HEK293 (cell line): Measurements from ENCODE around the gene ZNF473.

Experiments
- CTCF ChIA-PET: fragments of 350-600 bp; formaldehyde crosslinking; extraction: SDS; loops from one replicate; lab custom pipeline; 2021; ENCODE audit warnings: antibody characterized with exemption; lab: Yijun Ruan, JAX
- POLR2A ChIA-PET: fragments of 300-600 bp; formaldehyde crosslinking; extraction: SDS; loops from one replicate; lab custom pipeline; 2020; ENCODE audit warnings: antibody characterized with exemption, inconsistent platforms; lab: Yijun Ruan, JAX
- H3K27ac ChIP-seq: fragments of 200-500 bp; sonication (Bioruptor generic); 2 replicates; pipeline ENCODE4 v1.5.1; 2014; ENCODE audit warnings: low read depth, low read length, control low read depth, inconsistent platforms; ENCODE audit errors: extremely low read depth
- H3K36me3 ChIP-seq, 2 experiments: fragments of 200-500 bp in 1 of 2; sonication (Bioruptor generic) in 1 of 2; 1 replicate in 1 of 2; 2 replicates in 1 of 2; pipeline ENCODE4 v1.5.1; 2014 to 2017; ENCODE audit warnings: inconsistent platforms in 2 of 2, low read length in 2 of 2; ENCODE audit not compliant: control insufficient read depth in 2 of 2, insufficient read depth in 1 of 2
- H3K4me1 ChIP-seq: fragments of 200-500 bp; sonication (Bioruptor generic); 2 replicates; pipeline ENCODE4 v1.5.1; 2014; ENCODE audit warnings: mild to moderate bottlenecking, low read length, inconsistent platforms; ENCODE audit not compliant: control insufficient read depth, insufficient read depth
- H3K4me3 ChIP-seq: 2 replicates; pipeline ENCODE4 v1.5.1; 2011; ENCODE audit warnings: low read depth, mild to moderate bottlenecking, control low read depth, low read length, moderate library complexity
- H3K9me3 ChIP-seq: fragments of 200-500 bp; sonication (Bioruptor generic); 2 replicates; pipeline ENCODE4 v1.5.1; 2014; ENCODE audit warnings: low read depth, low read length, inconsistent platforms; ENCODE audit not compliant: control insufficient read depth, insufficient read depth
- CTCF ChIP-seq: fragments of 450-650 bp; formaldehyde crosslinking; IDR thresholded peaks from 2 replicates; pipeline ENCODE4 v1.5.1; 2016; ENCODE audit warnings: missing biosample characterization, missing genetic modification characterization
- GLIS1 ChIP-seq: fragments of 450-650 bp; formaldehyde crosslinking; IDR thresholded peaks from 2 replicates; pipeline ENCODE4 v1.5.1; 2016; ENCODE audit warnings: missing biosample characterization, missing genetic modification characterization
- KLF1 ChIP-seq: fragments of 450-650 bp; formaldehyde crosslinking; IDR thresholded peaks from 2 replicates; pipeline ENCODE4 v1.5.1; 2016; ENCODE audit warnings: missing biosample characterization, missing genetic modification characterization
- SCRT1 ChIP-seq: fragments of 450-650 bp; formaldehyde crosslinking; IDR thresholded peaks from 2 replicates; pipeline ENCODE4 v1.5.1; 2016; ENCODE audit warnings: missing biosample characterization, missing genetic modification characterization, borderline replicate concordance
- SCRT2 ChIP-seq: fragments of 450-650 bp; formaldehyde crosslinking; IDR thresholded peaks from 2 replicates; pipeline ENCODE4 v1.5.1; 2016; ENCODE audit warnings: missing biosample characterization, missing genetic modification characterization
- TCF7L2 ChIP-seq: IDR thresholded peaks from 2 replicates; pipeline ENCODE4 v1.6.1; 2011; ENCODE audit warnings: low read depth, mild to moderate bottlenecking, inconsistent platforms, low read length, moderate library complexity, borderline replicate concordance
- ZNF266 ChIP-seq: fragments of 450-650 bp; formaldehyde crosslinking; IDR thresholded peaks from 2 replicates; pipeline ENCODE4 v1.5.1; 2016; ENCODE audit warnings: missing biosample characterization, missing genetic modification characterization, low read depth
- ZNF341 ChIP-seq: fragments of 450-650 bp; formaldehyde crosslinking; IDR thresholded peaks from 2 replicates; pipeline ENCODE4; 2016; ENCODE audit warnings: low read depth, missing biosample characterization, missing genetic modification characterization
- ZNF394 ChIP-seq: fragments of 450-650 bp; formaldehyde crosslinking; IDR thresholded peaks from 2 replicates; pipeline ENCODE4 v1.5.1; 2016; ENCODE audit warnings: missing biosample characterization, missing genetic modification characterization, mild to moderate bottlenecking, moderate library complexity, borderline replicate concordance
- ZNF423 ChIP-seq: fragments of 450-650 bp; formaldehyde crosslinking; IDR thresholded peaks from 2 replicates; pipeline ENCODE4 v1.5.1; 2016; ENCODE audit warnings: missing biosample characterization, missing genetic modification characterization
- ZNF571 ChIP-seq: fragments of 450-650 bp; formaldehyde crosslinking; IDR thresholded peaks from 2 replicates; pipeline ENCODE4 v1.5.0; 2017; ENCODE audit warnings: missing biosample characterization, missing genetic modification characterization
- ZNF654 ChIP-seq: fragments of 450-650 bp; formaldehyde crosslinking; IDR thresholded peaks from 2 replicates; pipeline ENCODE4 v1.5.1; 2016; ENCODE audit warnings: low read depth, missing biosample characterization, missing genetic modification characterization
- ZNF660 ChIP-seq: fragments of 450-650 bp; IDR thresholded peaks from 2 replicates; pipeline ENCODE4 v1.5.1; 2018; ENCODE audit warnings: missing biosample characterization, mild to moderate bottlenecking, missing genetic modification characterization
- ZSCAN4 ChIP-seq: fragments of 450-650 bp; formaldehyde crosslinking; IDR thresholded peaks from 2 replicates; pipeline ENCODE4 v1.5.1; 2017; ENCODE audit warnings: missing biosample characterization, missing genetic modification characterization
- TF ChIP-seq, protein P1 (sequence below): fragments of 450-650 bp; formaldehyde crosslinking; IDR thresholded peaks from 2 replicates; pipeline ENCODE4 v1.5.1; 2016; ENCODE audit warnings: missing biosample characterization, missing genetic modification characterization

The ZNF473 gene

DNA sequence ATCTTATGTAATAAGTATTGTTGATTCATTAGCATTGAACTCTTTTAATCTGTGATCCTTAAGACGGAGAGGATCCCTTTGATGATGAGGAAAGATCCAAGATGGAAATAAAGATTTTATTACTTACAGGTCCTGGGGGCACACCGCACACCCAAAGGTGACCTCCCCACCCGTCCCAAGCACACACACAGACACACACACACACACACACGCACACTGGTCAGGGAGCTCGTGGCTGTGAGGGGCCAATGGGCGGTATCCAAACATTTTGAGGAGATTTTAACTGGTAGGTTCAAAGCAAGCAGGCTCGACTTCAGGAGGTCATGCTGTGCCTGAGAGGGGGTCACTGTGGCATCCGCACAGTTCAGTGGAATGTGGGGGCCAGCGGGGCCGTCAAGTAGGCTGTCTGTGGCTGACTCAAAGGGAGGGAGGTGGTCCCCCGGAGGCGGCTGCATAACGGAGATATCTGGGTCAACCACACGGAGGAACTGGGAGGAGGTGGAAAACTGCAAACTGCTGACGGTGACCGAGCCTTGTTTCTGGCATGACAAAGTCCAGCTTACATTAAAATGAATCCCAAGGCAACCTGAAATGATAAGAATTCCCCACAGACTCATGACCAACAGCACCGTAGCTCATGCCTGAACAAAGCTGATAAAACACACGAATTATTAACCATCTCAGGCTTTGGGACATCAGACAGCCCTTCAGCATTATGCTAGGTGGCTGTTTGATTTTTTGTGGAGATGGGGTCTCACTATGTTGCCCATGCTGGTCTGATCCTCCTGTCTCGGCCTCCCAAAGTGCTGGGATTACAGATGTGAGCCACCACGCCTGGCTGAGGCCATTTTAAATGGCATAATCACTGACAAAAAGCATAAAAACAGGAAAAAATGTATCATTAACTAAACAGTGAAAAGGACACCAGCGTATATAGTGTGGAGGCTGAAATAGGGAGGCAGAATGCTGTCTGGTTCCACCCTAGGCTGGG lies 43.9 kb upstream of the ZNF473 start:
- H3K9me3 ChIP-seq, result no peaks in the 10 kb centered on the region
- ChIA-PET POLR2A (no interaction called here), CTCF (interaction anchor here (0.7 to 7.9 kb wide), 4 partner anchors 11 to 46 kb away, joined by 3 to 99 read pairs (median 11); no protein-coding TSS in a partner anchor)
- peaks cover 0 to 30% of the 10 kb centered on the region in 2 experiments; a peak in 2 of 3 replicates for H3K36me3 ChIP-seq
- no peak overlapping the region for H3K4me3 ChIP-seq
- no peaks in the 10 kb centered on the region for H3K4me1 ChIP-seq
- peak; percentile 77 for TF ChIP-seq ZNF266
- no peak for TF ChIP-seq ZSCAN4 (tag by site-specific recombination)
- no peak overlapping the region for H3K27ac ChIP-seq

- ChIA-PET CTCF (interaction anchor here (0.5 to 7.9 kb wide), 19 partner anchors 9 to 199 kb away, joined by 3 to 99 read pairs (median 4); partner anchors contain the start of gene ZNF473), POLR2A (no interaction called here)
- H3K27ac ChIP-seq, result no peak overlapping the region
- no peak overlapping the region for H3K4me3 ChIP-seq
- TF ChIP-seq ZNF394 (tag by site-specific recombination), result peak; percentile 57; the same call in 1 of the 2 replicates
- peak; percentile 62 for TF ChIP-seq ZNF654 (tag by site-specific recombination)
- TF ChIP-seq SCRT2 (tag by site-specific recombination), result peak; percentile 73
- peak; percentile 95 for TF ChIP-seq ZNF423 (tag by site-specific recombination)
- peak; percentile 16; the same call in 1 of the 2 replicates for TF ChIP-seq GLIS1 (tag by site-specific recombination)
- peak; percentile 77 for TF ChIP-seq CTCF (tag by site-specific recombination)
- TF ChIP-seq KLF1 (tag by site-specific recombination), result no peak
- 0 out of 2 replicates have a peak, but pooled peaks have one; percentile 34 for TF ChIP-seq ZNF660 (tag by site-specific recombination)
- no peak for TF ChIP-seq ZNF571
- TF ChIP-seq, protein P1, sequence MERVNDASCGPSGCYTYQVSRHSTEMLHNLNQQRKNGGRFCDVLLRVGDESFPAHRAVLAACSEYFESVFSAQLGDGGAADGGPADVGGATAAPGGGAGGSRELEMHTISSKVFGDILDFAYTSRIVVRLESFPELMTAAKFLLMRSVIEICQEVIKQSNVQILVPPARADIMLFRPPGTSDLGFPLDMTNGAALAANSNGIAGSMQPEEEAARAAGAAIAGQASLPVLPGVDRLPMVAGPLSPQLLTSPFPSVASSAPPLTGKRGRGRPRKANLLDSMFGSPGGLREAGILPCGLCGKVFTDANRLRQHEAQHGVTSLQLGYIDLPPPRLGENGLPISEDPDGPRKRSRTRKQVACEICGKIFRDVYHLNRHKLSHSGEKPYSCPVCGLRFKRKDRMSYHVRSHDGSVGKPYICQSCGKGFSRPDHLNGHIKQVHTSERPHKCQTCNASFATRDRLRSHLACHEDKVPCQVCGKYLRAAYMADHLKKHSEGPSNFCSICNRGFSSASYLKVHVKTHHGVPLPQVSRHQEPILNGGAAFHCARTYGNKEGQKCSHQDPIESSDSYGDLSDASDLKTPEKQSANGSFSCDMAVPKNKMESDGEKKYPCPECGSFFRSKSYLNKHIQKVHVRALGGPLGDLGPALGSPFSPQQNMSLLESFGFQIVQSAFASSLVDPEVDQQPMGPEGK, result 0 out of 2 replicates have a peak, but pooled peaks have one; percentile 29
- peak; percentile 55; the same call in 1 of the 2 replicates for TF ChIP-seq SCRT1 (tag by site-specific recombination)
- no peak for TF ChIP-seq TCF7L2
- TF ChIP-seq ZNF341 (tag by site-specific recombination), result no peak
- peaks cover 0 to 35% of the 10 kb centered on the region in 2 experiments; a peak in 2 of 3 replicates for H3K36me3 ChIP-seq
- H3K9me3 ChIP-seq, result no peaks in the 10 kb centered on the region
- no peaks in the 10 kb centered on the region for H3K4me1 ChIP-seq
Measured at GRCh38 chr19:49983645-49984229, 42.1 kb upstream of the ZNF473 start.
